Neural progenitor cell (in vitro differentiated cells): ENCODE data around the gene CFAP299.

Experiments
- CTCF ChIP-seq: fragments of 200-600 bp; sonication (generic); IDR thresholded peaks from 2 replicates; pipeline ENCODE4 v1.5.1; 2017; ENCODE audit warnings: antibody characterized with exemption, mild to moderate bottlenecking
- EZH2 ChIP-seq: fragments of 200-600 bp; sonication (generic); IDR thresholded peaks from 2 replicates; pipeline ENCODE4 v1.6.1; 2017; ENCODE audit warnings: antibody characterized with exemption, mild to moderate bottlenecking, moderate library complexity

DNA sequence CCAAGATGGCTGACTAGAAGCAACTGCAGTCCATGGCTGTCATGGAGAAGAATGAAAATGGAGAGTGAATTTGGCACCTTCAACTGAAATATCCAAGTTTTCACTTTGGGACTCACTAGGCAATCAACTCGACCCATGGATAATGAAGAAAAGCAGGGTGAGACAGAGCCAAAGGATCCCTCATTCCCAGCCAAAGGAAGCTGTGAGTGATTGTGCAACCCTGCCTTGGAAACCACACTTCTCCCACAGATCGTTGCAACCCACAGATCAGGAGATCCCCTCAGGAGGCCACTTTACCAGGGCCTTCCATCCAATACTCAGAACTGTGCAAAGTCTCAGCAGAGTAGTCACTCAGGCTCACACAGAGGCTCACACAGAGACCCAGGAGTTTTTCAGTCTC is 4.5 kb downstream of the CFAP299 start:
- TF ChIP-seq CTCF, result no peak
- no peak for TF ChIP-seq EZH2
